WTC11 (cell line): ENCODE results near the gene CELF2.

Experiments
- TEAD4 ChIP-seq: sonication (generic); formaldehyde crosslinking; IDR thresholded peaks from 2 replicates; pipeline ENCODE4 v1.8.0; 2022; ENCODE audit warnings: mild to moderate bottlenecking, missing genetic modification reagents
- TF ChIP-seq, protein P1 (sequence below): fragments of 200-600 bp; IDR thresholded peaks from 2 replicates; pipeline ENCODE4 v1.8.0; 2022; ENCODE audit warnings: antibody characterized with exemption
- TF ChIP-seq, protein P2 (sequence below): sonication (generic); formaldehyde crosslinking; IDR thresholded peaks from 2 replicates; pipeline ENCODE4 v1.8.1; 2023; ENCODE audit warnings: mild to moderate bottlenecking, missing genetic modification reagents, moderate library complexity

DNA sequence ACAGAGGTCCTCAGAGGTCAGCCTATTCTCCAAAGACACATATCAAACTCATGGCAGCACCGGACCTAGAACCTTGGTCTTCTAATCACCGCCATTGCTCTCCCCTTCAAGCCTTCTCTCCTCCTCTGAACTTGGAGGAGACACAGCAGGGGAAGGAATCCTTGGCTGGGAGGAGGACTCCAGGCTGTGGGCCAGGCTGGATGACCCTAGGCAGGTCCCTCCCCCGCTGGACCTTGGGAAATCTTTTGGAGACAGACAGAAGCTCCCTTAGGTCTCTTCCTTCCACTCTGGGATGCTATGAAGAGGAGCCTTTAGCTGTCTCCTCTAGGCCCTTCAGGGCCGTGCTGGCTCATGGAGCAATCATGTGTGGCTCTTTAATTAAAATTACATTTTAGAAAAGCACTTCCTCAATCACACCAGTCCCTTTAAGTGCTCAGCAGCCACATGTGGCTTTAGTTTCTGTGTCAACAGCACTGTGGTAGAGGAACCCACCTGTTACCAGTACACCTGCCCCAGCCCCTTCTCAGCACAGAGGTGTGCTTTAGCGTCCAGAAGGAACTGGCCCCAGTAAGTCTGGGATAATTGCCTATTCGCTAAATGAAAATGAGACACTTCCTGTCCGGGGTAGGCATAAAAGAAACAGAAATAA lies 238.2 kb downstream of the CELF2 start:
- TF ChIP-seq, protein P1, sequence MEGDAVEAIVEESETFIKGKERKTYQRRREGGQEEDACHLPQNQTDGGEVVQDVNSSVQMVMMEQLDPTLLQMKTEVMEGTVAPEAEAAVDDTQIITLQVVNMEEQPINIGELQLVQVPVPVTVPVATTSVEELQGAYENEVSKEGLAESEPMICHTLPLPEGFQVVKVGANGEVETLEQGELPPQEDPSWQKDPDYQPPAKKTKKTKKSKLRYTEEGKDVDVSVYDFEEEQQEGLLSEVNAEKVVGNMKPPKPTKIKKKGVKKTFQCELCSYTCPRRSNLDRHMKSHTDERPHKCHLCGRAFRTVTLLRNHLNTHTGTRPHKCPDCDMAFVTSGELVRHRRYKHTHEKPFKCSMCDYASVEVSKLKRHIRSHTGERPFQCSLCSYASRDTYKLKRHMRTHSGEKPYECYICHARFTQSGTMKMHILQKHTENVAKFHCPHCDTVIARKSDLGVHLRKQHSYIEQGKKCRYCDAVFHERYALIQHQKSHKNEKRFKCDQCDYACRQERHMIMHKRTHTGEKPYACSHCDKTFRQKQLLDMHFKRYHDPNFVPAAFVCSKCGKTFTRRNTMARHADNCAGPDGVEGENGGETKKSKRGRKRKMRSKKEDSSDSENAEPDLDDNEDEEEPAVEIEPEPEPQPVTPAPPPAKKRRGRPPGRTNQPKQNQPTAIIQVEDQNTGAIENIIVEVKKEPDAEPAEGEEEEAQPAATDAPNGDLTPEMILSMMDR = no peak
- no peak for TF ChIP-seq TEAD4 (CRISPR knock-in tag)
- TF ChIP-seq, protein P2, sequence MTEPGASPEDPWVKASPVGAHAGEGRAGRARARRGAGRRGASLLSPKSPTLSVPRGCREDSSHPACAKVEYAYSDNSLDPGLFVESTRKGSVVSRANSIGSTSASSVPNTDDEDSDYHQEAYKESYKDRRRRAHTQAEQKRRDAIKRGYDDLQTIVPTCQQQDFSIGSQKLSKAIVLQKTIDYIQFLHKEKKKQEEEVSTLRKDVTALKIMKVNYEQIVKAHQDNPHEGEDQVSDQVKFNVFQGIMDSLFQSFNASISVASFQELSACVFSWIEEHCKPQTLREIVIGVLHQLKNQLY = no peak
